Muscle of leg (tissue), 11 donors: ENCODE results near the gene ZMPSTE24. TPM values are rescaled to one million over a fixed set of nuclear protein-coding genes. Genes with fewer than 3 reads are reported as not detected.
"Not testable (repeated sequence)": the region's sequence is repeated elsewhere in the genome, so short reads cannot be mapped to it uniquely, and the experiment has no call there.

ENCODE experiments used
- DNase-seq: peaks from one replicate; pipeline ENCODE4 v3.0.0; 2013
- H3K27ac ChIP-seq: one replicate; pipeline ENCODE4 v1.5.1; 2013; ENCODE audit warnings: mild to moderate bottlenecking, low read length, control low read depth
- H3K27me3 ChIP-seq: one replicate; pipeline ENCODE4 v1.6.1; 2013; ENCODE audit warnings: low read length; ENCODE audit not compliant: control insufficient read depth, insufficient read depth
- H3K36me3 ChIP-seq: one replicate; pipeline ENCODE4 v1.6.1; 2013; ENCODE audit warnings: low read length; ENCODE audit not compliant: control insufficient read depth, insufficient read depth
- H3K4me1 ChIP-seq: one replicate; pipeline ENCODE4 v1.6.1; 2013; ENCODE audit warnings: low read length; ENCODE audit not compliant: control insufficient read depth, insufficient read depth
- H3K4me3 ChIP-seq: one replicate; pipeline ENCODE4 v1.5.1; 2013; ENCODE audit warnings: low read length, control low read depth
- H3K9me3 ChIP-seq: replicated peaks from 2 replicates; pipeline ENCODE4 v1.6.1; 2013; ENCODE audit warnings: low read depth, low read length; ENCODE audit not compliant: control insufficient read depth
- WGBS: methylation state at CpG from one replicate; pipeline ENCODE4 v1.1.5; 2013; ENCODE audit warnings: missing lambda C conversion rate; ENCODE audit not compliant: insufficient coverage; 5-methylcytosine and 5-hydroxymethylcytosine counted together
- polyA plus RNA-seq, 8 donors: library from polyadenylated mRNA; unstranded; fragments of 120-200 nt; gene quantifications; one replicate each; pipeline versions ENCODE4 v1.2.1 to v1.2.3, GENCODE V29; 2013; ENCODE audit warnings: inconsistent platforms in 1 of 8, low replicate concordance in 1 of 8; ENCODE audit not compliant: insufficient read length in 8 of 8, insufficient read depth in 1 of 8
- total RNA-seq: library from RNA; stranded (reverse); fragments of 120-200 nt; gene quantifications from one replicate; pipeline ENCODE4 v1.2.4, GENCODE V29; 2013

Gene ZMPSTE24
- total and polyA plus RNA-seq, 9 donors: 20.3 to 32.7 (median 25.5) TPM

DNA sequence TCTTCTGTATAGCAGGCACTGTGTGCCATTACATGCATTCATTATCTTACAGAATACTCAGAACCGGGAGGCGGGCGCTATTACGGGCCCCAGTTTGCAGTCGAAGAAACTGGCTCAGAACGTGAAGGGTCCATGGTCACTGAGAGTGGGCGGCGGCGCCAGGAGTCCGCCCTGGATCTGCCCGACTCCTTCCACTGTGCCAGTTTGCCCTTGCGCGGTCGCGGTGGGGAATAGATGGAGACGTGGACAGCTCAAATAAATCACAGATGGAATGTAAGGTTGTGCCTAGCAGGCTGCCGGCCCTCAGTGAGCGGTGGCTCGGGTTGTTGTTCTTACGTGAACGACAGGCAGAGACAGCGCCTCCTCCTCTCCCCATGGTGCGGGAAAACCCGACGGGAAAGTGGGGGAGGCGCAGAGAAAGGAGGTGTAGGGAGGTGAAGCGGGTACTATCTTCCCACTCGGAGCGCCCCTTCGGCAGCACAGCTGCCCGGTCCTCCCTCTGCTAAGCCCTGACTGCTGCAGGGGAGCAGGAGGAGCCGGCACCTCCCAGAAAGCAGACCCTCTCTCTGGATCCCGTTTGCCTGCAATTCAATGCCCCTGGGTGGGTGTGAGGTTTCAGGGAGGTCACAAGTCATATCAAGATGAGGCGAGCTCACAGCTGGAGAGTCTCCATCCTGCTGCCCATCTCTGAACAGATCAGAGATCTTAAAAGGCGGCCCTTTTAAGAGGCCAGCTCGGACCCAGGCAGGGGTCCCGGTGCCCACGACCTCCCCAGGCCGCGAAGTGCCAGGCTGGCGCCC lies 58.0 kb downstream of the ZMPSTE24 start:
- no peak overlapping the region for H3K27ac ChIP-seq
- peak overlapping the region; percentile 45 for H3K4me3 ChIP-seq
- WGBS: under 1% methylated on average over 21 of the region's 41 CpGs
- no peaks in the 10 kb centered on the region for H3K36me3 ChIP-seq
- peak; percentile 32 for DNase-seq
- H3K9me3 ChIP-seq: no peaks in the 10 kb centered on the region
- peaks cover 54% of the 10 kb centered on the region for H3K27me3 ChIP-seq
- H3K4me1 ChIP-seq: peaks cover 25% of the 10 kb centered on the region

DNA sequence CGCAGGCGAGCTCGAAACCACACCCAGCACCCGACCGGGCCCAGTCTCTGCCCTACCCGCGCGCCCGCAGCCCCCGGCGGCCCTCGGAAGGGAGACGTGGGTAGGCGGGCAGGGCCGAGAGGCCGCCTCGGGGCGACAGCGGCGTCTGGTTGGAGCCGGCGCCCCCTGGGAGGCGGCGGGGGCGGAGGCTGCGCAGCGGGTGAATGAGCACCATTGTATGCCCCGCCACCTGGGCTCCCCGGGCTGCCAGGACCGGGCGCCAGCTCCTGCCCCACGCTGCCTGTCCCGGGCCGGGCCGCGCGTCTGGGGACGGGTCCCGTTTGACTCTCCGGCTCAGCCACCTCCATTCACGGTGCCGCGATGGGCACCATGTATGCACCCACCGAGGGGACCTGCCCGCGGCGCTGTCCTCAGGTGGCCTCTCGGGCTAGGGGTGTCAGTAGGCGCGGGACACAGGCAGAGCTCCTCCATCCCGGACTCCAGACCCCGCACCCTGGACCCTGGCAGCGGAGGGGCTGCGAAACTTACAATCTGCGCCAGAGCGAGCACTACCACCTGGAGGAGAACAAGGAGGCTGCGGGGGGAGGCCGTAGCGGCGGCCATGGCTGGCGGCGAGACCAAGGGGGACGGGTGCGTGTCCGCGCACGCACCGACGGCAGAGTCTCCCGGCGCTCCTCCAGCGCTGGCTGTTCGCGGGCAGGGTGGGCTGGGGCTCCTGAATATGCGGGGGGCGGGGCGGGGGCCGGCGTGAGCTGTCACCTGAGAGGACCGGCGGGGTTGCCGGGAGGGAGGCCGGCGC lies 58.8 kb downstream of the ZMPSTE24 start, which contains the start of gene COL9A2:
COL9A2 (minus strand) TSS at position 692 of the 799 bp plus-strand sequence; CDS start at position 603, 89 bp downstream.
- peaks cover 54% of the 10 kb centered on the region for H3K27me3 ChIP-seq
- H3K9me3 ChIP-seq: no peaks in the 10 kb centered on the region
- H3K27ac ChIP-seq: no peak within 1 kb of the TSS
- H3K36me3 ChIP-seq: no peaks in the 10 kb centered on the region
- DNase-seq: peak; percentile 45
- under 1% methylated on average over 84 of the region's 84 CpGs for whole genome bisulfite sequencing
- H3K4me1 ChIP-seq: peaks cover 25% of the 10 kb centered on the region
- H3K4me3 ChIP-seq: peak within 1 kb of the TSS; percentile 45

DNA sequence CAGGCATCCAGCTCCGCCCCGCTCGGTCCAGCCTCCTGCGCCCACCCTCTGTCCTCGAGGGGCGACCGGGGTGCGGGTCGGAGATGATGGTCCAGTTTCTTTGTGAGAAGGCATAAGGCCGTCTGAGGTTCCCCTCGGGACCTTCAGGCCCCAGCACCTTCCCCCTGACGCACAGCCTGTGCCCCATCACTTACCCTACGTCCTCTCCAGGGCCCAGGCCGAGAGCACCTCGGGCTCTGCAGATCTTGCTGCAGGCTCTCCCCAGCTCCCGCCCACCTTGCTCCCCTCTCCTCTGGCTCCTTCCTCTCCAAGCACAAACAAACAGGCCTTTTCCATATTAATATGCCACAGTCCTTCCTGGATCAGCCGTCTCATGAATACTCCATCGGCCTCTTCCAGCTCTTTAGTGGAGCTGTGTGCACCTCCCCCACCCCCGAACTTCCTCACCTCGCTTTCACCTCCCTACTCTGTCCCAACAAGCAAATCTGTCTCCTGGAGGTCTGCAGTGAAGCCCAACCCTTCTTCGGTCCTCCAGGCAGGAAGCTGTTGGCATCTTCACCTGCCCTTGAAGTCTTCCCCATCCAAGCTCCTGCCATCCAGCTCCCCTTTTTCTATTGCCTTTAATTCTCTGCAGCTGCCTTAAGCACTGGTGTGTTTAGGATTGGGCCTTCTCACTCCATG lies 59.5 kb downstream of the ZMPSTE24 start:
- Histone ChIP-seq H3K27ac (no peak overlapping the region), H3K4me1 (peaks cover 25% of the 10 kb centered on the region), H3K4me3 (no peak overlapping the region), H3K36me3 (no peaks in the 10 kb centered on the region), H3K27me3 (peaks cover 54% of the 10 kb centered on the region), H3K9me3 (no peaks in the 10 kb centered on the region)
- 11% methylated on average over 17 of the region's 21 CpGs for WGBS
- DNase-seq: no peak

DNA sequence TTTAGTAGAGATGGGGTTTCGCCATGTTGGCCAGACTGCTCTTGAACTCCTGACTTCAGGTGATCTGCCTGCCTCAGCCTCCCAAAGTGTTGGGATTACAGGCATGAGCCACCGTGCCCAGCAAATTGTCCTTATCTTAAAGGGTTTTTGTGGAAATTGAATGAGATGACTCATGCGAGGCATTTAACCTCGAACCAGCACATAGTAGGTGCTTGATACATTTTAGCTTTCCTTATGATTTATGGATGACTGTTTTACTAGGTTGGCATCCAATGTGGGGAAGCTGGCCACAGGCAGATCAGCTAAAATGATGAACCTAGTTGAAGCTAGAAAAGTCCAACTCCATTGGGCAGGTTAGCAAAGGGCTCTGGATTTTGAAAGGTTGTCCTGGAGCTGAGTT lies 60.4 kb downstream of the ZMPSTE24 start:
- 91% methylated on average over 3 of the region's 4 CpGs for WGBS
- no peaks in the 10 kb centered on the region for H3K36me3 ChIP-seq
- no peak overlapping the region for H3K27ac ChIP-seq
- H3K9me3 ChIP-seq: no peaks in the 10 kb centered on the region
- DNase-seq: no peak
- peaks cover 25% of the 10 kb centered on the region for H3K4me1 ChIP-seq
- H3K27me3 ChIP-seq: peaks cover 57% of the 10 kb centered on the region
- no peak overlapping the region for H3K4me3 ChIP-seq

DNA sequence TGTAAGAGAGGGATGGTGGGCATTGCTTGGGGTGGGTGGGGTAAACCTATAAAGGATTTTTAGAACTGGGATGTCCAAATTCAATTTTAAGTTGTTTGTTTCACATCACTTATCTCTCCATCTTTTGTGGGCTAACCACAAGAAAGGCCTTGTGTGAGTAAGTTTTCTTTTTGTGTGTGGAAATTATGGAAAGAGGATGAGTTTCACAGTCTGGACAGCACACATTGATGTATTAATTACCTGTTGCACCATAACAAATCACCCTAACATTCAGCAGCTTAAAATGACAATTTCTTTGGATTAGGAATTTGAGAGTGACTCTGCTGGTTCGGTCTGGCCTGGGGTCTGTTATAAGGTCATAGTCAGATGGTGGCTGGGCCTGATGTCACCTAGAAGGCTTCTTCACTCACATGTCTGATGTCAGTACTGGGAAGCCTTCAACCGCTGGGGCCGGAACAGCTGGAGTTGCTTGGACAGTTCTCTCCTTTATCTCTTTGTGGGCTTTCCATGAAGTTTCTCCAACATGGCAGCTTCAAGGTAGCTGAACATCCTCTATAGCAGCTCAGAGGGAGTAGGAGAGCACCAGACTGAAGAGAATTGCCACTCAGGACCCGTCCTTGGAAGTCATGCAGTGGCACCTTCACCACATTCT lies 61.1 kb downstream of the ZMPSTE24 start:
- Histone ChIP-seq H3K27me3 (peaks cover 54% of the 10 kb centered on the region), H3K9me3 (no peaks in the 10 kb centered on the region), H3K4me3 (no peak overlapping the region), H3K36me3 (no peaks in the 10 kb centered on the region), H3K4me1 (peaks cover 25% of the 10 kb centered on the region), H3K27ac (no peak overlapping the region)
- DNase-seq: no peak
- WGBS: 83% methylated on average over 1 of the region's 4 CpGs

DNA sequence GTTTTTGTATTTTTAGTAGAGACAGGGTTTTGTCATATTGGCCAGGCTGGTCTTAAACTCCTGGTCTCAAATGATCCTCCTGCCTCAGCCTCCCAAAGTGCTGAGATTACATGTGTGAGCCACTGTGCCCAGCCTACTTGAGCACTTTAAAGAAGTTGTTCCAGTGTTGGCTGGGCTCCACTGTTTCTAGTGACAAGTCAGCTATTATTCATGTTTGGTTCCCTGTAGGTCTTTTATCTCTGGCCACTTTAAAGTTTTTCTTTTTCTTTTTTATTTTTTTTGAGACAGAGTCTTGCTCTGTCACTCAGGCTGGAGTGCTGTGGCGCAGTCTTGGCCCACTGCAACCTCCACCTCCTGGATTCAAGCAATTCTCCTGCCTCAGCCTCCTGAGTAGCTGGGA lies 73.4 kb downstream of the ZMPSTE24 start:
- not testable (repeated sequence) for H3K4me3 ChIP-seq, H3K27me3 ChIP-seq, H3K9me3 ChIP-seq, DNase-seq, H3K36me3 ChIP-seq, H3K27ac ChIP-seq, H3K4me1 ChIP-seq
- WGBS: 88% methylated on average over 1 of the region's 1 CpG

DNA sequence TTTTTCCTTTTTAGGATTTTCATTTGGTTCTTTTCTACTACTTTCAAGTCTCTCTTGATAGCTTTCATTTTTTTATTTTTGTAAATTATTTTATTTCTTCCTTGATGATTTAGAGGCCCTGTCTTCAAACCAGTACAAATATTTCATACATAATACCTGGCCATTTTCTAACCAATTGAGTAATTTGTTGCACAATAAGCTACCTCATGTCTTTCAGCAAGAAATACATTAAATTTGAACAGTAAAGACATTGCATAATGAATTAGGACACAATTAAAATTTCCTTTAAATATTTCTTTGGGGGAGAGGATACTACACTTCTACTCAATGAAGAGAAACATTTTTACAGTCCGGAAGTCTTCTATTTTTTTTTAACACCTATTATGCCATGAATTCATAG lies 74.7 kb downstream of the ZMPSTE24 start:
- WGBS: 83% methylated on average over 1 of the region's 1 CpG

DNA sequence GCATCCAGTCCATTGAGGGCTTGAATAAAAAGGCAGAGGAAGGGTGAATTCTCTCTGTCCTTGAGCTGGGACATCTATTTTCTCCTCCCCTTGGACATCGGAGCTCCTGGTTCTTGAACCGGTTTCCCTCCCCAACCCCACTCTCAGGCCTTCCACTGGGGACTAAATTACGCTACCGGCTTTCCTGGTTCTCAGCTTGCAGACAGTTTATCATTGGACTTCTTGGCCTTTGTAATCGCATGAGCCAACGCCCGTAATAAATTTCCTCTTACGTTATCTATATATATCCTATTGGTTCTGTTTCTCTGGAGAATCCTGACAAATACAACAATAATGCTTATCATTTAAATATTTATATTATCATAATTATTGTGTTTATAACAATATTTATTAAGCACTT lies 79.4 kb downstream of the ZMPSTE24 start:
- WGBS: 67% methylated on average over 4 of the region's 8 CpGs
- no peak for DNase-seq
- Histone ChIP-seq H3K4me3 (no peak overlapping the region), H3K4me1 (peaks cover 2% of the 10 kb centered on the region), H3K36me3 (no peaks in the 10 kb centered on the region), H3K27ac (no peak overlapping the region), H3K9me3 (no peaks in the 10 kb centered on the region), H3K27me3 (peaks cover 2% of the 10 kb centered on the region)

More for the DNA sequence above, 74.7 kb downstream of the ZMPSTE24 start:
- no peak for DNase-seq
- Histone ChIP-seq H3K27ac (no peak overlapping the region), H3K4me1 (no peaks in the 10 kb centered on the region), H3K36me3 (no peaks in the 10 kb centered on the region), H3K27me3 (peaks cover 7% of the 10 kb centered on the region), H3K9me3 (no peaks in the 10 kb centered on the region), H3K4me3 (no peak overlapping the region)

DNA sequence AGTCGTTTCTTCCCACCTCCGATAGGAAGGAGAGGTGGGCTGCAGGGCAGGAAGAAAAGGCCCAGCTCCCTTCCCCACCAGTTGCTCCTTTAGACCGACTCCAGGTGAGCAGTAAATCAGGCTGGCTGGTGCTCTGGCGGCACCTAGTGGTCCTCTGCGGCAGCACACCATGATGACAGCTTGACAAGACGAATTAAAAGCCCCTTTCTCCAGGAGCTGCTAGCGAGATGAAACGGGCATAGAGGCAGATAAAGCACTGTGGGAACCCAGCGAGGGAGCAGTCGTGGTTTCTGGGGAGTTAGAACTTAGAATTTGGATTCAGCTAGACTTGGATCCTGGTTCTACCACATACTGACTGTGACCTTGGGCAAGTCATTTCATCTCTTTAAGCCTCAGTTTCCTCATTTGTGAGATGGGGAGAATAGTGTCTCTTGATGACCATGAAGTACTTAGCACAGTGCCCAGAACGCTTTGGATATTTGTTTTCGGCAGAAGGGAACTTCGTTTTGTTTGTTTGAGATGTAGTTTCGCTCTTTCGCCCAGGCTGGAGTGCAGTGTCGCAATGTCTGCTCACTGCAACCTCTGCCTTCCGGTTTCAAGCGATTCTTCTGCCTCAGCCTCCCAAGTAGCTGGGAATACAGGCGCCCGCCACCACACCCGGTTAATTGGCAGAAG lies 80.8 kb downstream of the ZMPSTE24 start:
- Histone ChIP-seq H3K27ac (no peak overlapping the region), H3K4me1 (peaks cover 2% of the 10 kb centered on the region), H3K27me3 (peaks cover 2% of the 10 kb centered on the region), H3K4me3 (no peak overlapping the region), H3K9me3 (no peaks in the 10 kb centered on the region), H3K36me3 (no peaks in the 10 kb centered on the region)
- peak; percentile 75 for DNase-seq
- 74% methylated on average over 11 of the region's 21 CpGs for WGBS
